Right lobe of liver (tissue), 6 donors: ENCODE measurements around the gene SLC35E2B. TPM values are rescaled to one million over a fixed set of nuclear protein-coding genes. Genes with fewer than 3 reads are reported as not detected.
"Not testable (repeated sequence)": the region's sequence is repeated elsewhere in the genome, so short reads cannot be mapped to it uniquely, and the experiment has no call there.

Experiments used
- ATAC-seq, 4 donors: fragments of 200-7000 bp; cut with Tn5 transposase; one replicate each; pipeline ENCODE4 v1.9.1; 2020; ENCODE audit warnings: mild to moderate bottlenecking in 4 of 4, moderate library complexity in 4 of 4
- DNase-seq, 3 donors: peaks; one replicate each; pipeline ENCODE4 v3.0.0-alpha.2; 2020
- H3K27ac ChIP-seq, 3 donors: fragments of 200-600 bp; one replicate each; pipeline ENCODE4 v1.8.0; 2022
- H3K27me3 ChIP-seq, 2 donors: fragments of 200-600 bp; one replicate each; pipeline ENCODE4 v1.8.0; 2022
- H3K36me3 ChIP-seq, 4 donors: fragments of 200-600 bp; sonication (generic) in 1 of 4; one replicate each; pipeline versions ENCODE4 v1.5.1 to v1.8.0; 2017 to 2022; ENCODE audit warnings: control low read depth in 1 of 4
- H3K4me1 ChIP-seq, 4 donors: fragments of 200-600 bp; sonication (generic) in 1 of 4; one replicate each; pipeline versions ENCODE4 v1.5.1 to v1.8.0; 2017 to 2022; ENCODE audit warnings: control low read depth in 1 of 4
- H3K4me3 ChIP-seq, 3 donors: fragments of 200-600 bp; one replicate each; pipeline ENCODE4 v1.8.0; 2022
- H3K9me3 ChIP-seq, 4 donors: fragments of 200-600 bp; sonication (generic) in 1 of 4; one replicate each; pipeline versions ENCODE4 v1.5.1 to v1.8.0; 2017 to 2022; ENCODE audit warnings: control low read depth in 1 of 4
- CTCF ChIP-seq, 4 donors: fragments of 200-600 bp in 3 of 4; fragments of 450-650 bp in 1 of 4; IDR thresholded peaks; one replicate each; pipeline versions ENCODE4 v1.5.1 to v1.8.0; 2016 to 2022; ENCODE audit warnings: antibody characterized with exemption in 4 of 4, mild to moderate bottlenecking in 2 of 4
- POLR2A ChIP-seq: fragments of 450-650 bp; IDR thresholded peaks from one replicate; pipeline ENCODE4 v1.6.1; 2017; ENCODE audit warnings: antibody characterized with exemption, mild to moderate bottlenecking
- WGBS: methylation state at CpG from one replicate; pipeline ENCODE4 v1.1.6; 2018; ENCODE audit warnings: low coverage, low lambda C conversion rate; ENCODE audit not compliant: insufficient coverage; ENCODE audit errors: missing lambda C conversion rate; 5-methylcytosine and 5-hydroxymethylcytosine counted together
- intact Hi-C, 2 donors: fragments of 100-400 bp; cut with DNase I; formaldehyde crosslinking; loops; one replicate each; pipeline versions ENCODE4 v1.11.2 to v1.14.1; 2022
- total RNA-seq, 6 experiments: library from RNA; depleted of rRNA in 2 of 6; stranded (reverse); fragments of >200 nt in 2 of 6; fragmentation: NEBNext Ultra II Directional in 3 of 6; extraction: Animal tissue kit (Norgen Biotek cat#: 25700) in 3 of 6; gene quantifications; one replicate each; pipeline versions ENCODE4 v1.1.0 to v1.2.4, GENCODE V29; 2016 to 2023
- donor health status: DM: no; HTN: yes; CAD: no.
- donor health status: DM: no; HTN: no; CAD: no.
- donor health status: DM: no; HTN: no; CAD: no.
- donor health status: DM: no; HTN: yes; CAD: no.
- donor health status: DM: no; HTN: yes; CAD: no.

SLC35E2B gene
- total RNA-seq, 6 experiments from 2014 or later: 13.4 to 19.9 (median 17.0) TPM

- Histone ChIP-seq H3K27ac (no peak overlapping the region), H3K4me3 (no peak overlapping the region), H3K9me3 (no peaks in the 10 kb centered on the region), H3K27me3 (no peaks in the 10 kb centered on the region), H3K36me3 (peaks cover 0 to 4% (median 1%) of the 10 kb centered on the region in 4 donors), H3K4me1 (no peaks in the 10 kb centered on the region)
- 92% methylated on average over 7 of the region's 22 CpGs for WGBS
- intact Hi-C loops: no loop called here
- TF ChIP-seq POLR2A (no peak), CTCF (IDR thresholded peaks at IDR 0.05) (no peak)
- DNase-seq (no peak), ATAC-seq (no peak)
Observed at GRCh38 chr1:1703796-1704195, 11.2 kb upstream of the SLC35E2B start.

- 63% methylated on average over 3 of the region's 18 CpGs for WGBS
Observed at GRCh38 chr1:1702506-1702905, 9.9 kb upstream of the SLC35E2B start.

GRCh38 chr1:1700557-1700956, 8.0 kb upstream of the SLC35E2B start:
- H3K27ac ChIP-seq, H3K9me3 ChIP-seq, intact Hi-C loops, H3K27me3 ChIP-seq, H3K36me3 ChIP-seq, DNase-seq, H3K4me1 ChIP-seq, H3K4me3 ChIP-seq: not testable (repeated sequence)
- ATAC-seq: peak in 1 of 4 donors; percentile 34
- no CpG with 5 or more reads among the region's 33 CpGs for WGBS

More at GRCh38 chr1:1702506-1702905, 9.9 kb upstream of the SLC35E2B start:
- DNase-seq, H3K4me1 ChIP-seq, intact Hi-C loops, H3K27ac ChIP-seq, H3K36me3 ChIP-seq, H3K9me3 ChIP-seq, H3K4me3 ChIP-seq, H3K27me3 ChIP-seq, ATAC-seq: not testable (repeated sequence)

- WGBS: no CpG with 5 or more reads among the region's 45 CpGs
- H3K4me1 ChIP-seq, H3K27ac ChIP-seq, H3K9me3 ChIP-seq, intact Hi-C loops, DNase-seq, H3K36me3 ChIP-seq, H3K27me3 ChIP-seq, ATAC-seq, H3K4me3 ChIP-seq: not testable (repeated sequence)
Observed at GRCh38 chr1:1700067-1700466, 7.5 kb upstream of the SLC35E2B start.

GRCh38 chr1:1699061-1699460, 6.5 kb upstream of the SLC35E2B start:
- H3K4me3 ChIP-seq, H3K9me3 ChIP-seq, H3K27me3 ChIP-seq, H3K4me1 ChIP-seq, intact Hi-C loops, H3K27ac ChIP-seq, H3K36me3 ChIP-seq, ATAC-seq: not testable (repeated sequence)
- DNase-seq: peak in 2 of 3 donors; percentile 8 to 28
- no CpG with 5 or more reads among the region's 19 CpGs for WGBS

GRCh38 chr1:1697358-1698183, 5.0 kb upstream of the SLC35E2B start:
- 58% methylated on average over 9 of the region's 26 CpGs for WGBS
- H3K27me3 ChIP-seq, H3K36me3 ChIP-seq, ATAC-seq, H3K27ac ChIP-seq, H3K4me1 ChIP-seq, intact Hi-C loops, H3K9me3 ChIP-seq, H3K4me3 ChIP-seq: not testable (repeated sequence)
- DNase-seq: peak in 2 of 3 donors; percentile 16 to 38

GRCh38 chr1:1696431-1697357, 4.1 kb upstream of the SLC35E2B start:
- H3K9me3 ChIP-seq: not testable (repeated sequence)

GRCh38 chr1:1692324-1692713, 276 bp downstream of the SLC35E2B start:
- H3K36me3 ChIP-seq, H3K9me3 ChIP-seq, H3K4me1 ChIP-seq, intact Hi-C loops, H3K27me3 ChIP-seq: not testable (repeated sequence)
- Histone ChIP-seq H3K4me3 (peak overlapping the region; percentile 54 to 63 (median 62)), H3K27ac (peak overlapping the region; percentile 92 to 94 (median 93))
- ATAC-seq: peak; percentile 60 to 80 (median 75)
- 0% methylated on average over 17 of the region's 45 CpGs for WGBS
- DNase-seq: peak; percentile 73 to 84 (median 79)

More at GRCh38 chr1:1696431-1697357, 4.1 kb upstream of the SLC35E2B start:
- H3K36me3 ChIP-seq, H3K4me3 ChIP-seq, H3K27ac ChIP-seq, intact Hi-C loops, H3K4me1 ChIP-seq, ATAC-seq, H3K27me3 ChIP-seq: not testable (repeated sequence)
- WGBS: 80% methylated on average over 1 of the region's 23 CpGs
- DNase-seq: peak in 2 of 3 donors; percentile 6 to 31

GRCh38 chr1:1691443-1691842, 1.2 kb downstream of the SLC35E2B start:
- intact Hi-C loops, H3K27me3 ChIP-seq, H3K9me3 ChIP-seq, H3K4me1 ChIP-seq, H3K36me3 ChIP-seq, H3K27ac ChIP-seq, H3K4me3 ChIP-seq: not testable (repeated sequence)
- ATAC-seq (peak in 1 of 4 donors; percentile 3), DNase-seq (peak in 1 of 3 donors; percentile 19)
- no CpG with 5 or more reads among the region's 16 CpGs for WGBS

- H3K4me1 ChIP-seq, H3K27me3 ChIP-seq, H3K36me3 ChIP-seq, ATAC-seq, H3K4me3 ChIP-seq, H3K27ac ChIP-seq, H3K9me3 ChIP-seq, intact Hi-C loops: not testable (repeated sequence)
- WGBS: 94% methylated on average over 7 of the region's 7 CpGs
- peak in 1 of 3 donors; percentile 5 for DNase-seq
Observed at GRCh38 chr1:1689526-1689925, 3.1 kb downstream of the SLC35E2B start.
